Activated CD8-positive, alpha-beta T cell treated with anti-CD3 and anti-CD28 coated beads for 36 hours (primary cell): ENCODE data around the gene CD2. TPM values are rescaled to one million over a fixed set of nuclear protein-coding genes. Genes with fewer than 3 reads are reported as not detected.

Source experiments
- ATAC-seq: fragments of 200-7000 bp; cut with Tn5 transposase; one replicate; pipeline ENCODE4 v1.10.0; 2021; ENCODE audit warnings: mild to moderate bottlenecking, moderate library complexity
- CTCF ChIA-PET: fragments of 350-600 bp; sonication (Branson Sonifier 250); formaldehyde crosslinking; loops from one replicate; lab custom pipeline; 2021; ENCODE audit warnings: antibody characterized with exemption; lab: Charles Lee
- POLR2A ChIA-PET: fragments of 350-600 bp; sonication (Branson Sonifier 250); formaldehyde crosslinking; loops from one replicate; lab custom pipeline; 2021; ENCODE audit warnings: antibody characterized with exemption; lab: Charles Lee
- DNase-seq: peaks from one replicate; pipeline ENCODE4 v3.0.0-alpha.2; 2020
- H3K27ac Mint-ChIP-seq: one replicate; pipeline ENCODE4 v1.8.0; 2021; ENCODE audit warnings: mild to moderate bottlenecking, mixed read lengths
- H3K27me3 Mint-ChIP-seq: one replicate; pipeline ENCODE4 v1.8.0; 2021; ENCODE audit warnings: mixed read lengths
- H3K36me3 Mint-ChIP-seq: one replicate; pipeline ENCODE4 v1.8.0; 2021; ENCODE audit warnings: low read depth, mixed read lengths
- H3K4me1 Mint-ChIP-seq: one replicate; pipeline ENCODE4 v1.8.0; 2021; ENCODE audit warnings: low read depth, mixed read lengths
- H3K4me3 Mint-ChIP-seq: one replicate; pipeline ENCODE4 v1.8.0; 2021; ENCODE audit warnings: mild to moderate bottlenecking, moderate library complexity, mixed read lengths
- H3K9me3 Mint-ChIP-seq: one replicate; pipeline ENCODE4 v1.8.0; 2021; ENCODE audit warnings: mixed read lengths
- intact Hi-C: fragments of 100-400 bp; cut with micrococcal nuclease; formaldehyde crosslinking; loops from one replicate; pipeline ENCODE4 v1.10.0; 2022
- total RNA-seq, 2 experiments: library from RNA; stranded (reverse); gene quantifications; one replicate each; pipeline ENCODE4 v1.2.3, GENCODE V29; 2021
- TF ChIP-seq, protein P1 (sequence below): fragments of 200-600 bp; IDR thresholded peaks from one replicate; pipeline ENCODE4 v1.8.0; 2022; ENCODE audit warnings: antibody characterized with exemption, mild to moderate bottlenecking

Gene CD2
- total RNA-seq, 2 experiments from 2014 or later: 217 to 220 TPM

DNA sequence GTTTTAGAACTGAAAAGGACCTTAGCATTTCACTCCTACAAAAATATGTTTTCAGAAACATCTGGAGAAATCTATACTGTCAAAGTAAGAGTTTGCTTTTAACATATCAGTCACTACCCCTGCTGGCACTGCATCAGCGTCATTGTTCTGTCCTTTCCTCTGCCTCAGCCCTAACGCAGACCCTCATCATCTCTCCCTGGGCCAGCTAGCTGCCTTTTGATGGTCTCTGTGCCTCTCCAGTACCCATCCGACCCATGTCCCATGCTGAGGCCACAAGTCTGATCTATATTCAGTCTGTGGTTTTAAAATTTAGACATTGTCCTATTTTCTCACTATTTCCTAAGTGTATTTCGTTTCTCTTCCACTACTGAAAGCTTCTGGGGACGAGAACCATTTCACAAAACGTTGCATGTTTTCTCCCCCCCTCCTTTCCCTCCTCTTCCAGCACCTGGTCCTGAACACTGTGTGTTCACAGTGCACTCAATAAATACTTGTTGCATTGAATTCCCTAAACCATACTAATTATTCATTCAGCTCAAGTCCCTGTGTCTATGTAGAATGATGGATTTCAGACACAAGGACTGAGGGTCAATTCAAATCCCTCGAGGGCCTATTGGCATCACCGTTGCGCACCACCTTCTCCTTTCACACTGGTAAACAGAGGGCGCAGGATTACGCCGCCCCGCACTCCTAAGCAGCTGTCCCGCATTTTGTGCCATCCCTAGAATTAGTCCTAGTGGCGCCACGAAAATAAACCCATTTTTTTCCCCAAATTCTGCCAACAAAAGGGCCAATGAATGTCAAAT lies 53.4 kb downstream of the CD2 start:
- Mint-ChIP-seq H3K27ac (peak overlapping the region; percentile 91), H3K9me3 (peaks cover 15% of the 10 kb centered on the region), H3K36me3 (peaks cover 47% of the 10 kb centered on the region), H3K4me1 (peaks cover 80% of the 10 kb centered on the region), H3K4me3 (peak overlapping the region; percentile 94), H3K27me3 (no peaks in the 10 kb centered on the region)
- DNase-seq (no peak), ATAC-seq (peak; percentile 11)
- TF ChIP-seq, protein P1, sequence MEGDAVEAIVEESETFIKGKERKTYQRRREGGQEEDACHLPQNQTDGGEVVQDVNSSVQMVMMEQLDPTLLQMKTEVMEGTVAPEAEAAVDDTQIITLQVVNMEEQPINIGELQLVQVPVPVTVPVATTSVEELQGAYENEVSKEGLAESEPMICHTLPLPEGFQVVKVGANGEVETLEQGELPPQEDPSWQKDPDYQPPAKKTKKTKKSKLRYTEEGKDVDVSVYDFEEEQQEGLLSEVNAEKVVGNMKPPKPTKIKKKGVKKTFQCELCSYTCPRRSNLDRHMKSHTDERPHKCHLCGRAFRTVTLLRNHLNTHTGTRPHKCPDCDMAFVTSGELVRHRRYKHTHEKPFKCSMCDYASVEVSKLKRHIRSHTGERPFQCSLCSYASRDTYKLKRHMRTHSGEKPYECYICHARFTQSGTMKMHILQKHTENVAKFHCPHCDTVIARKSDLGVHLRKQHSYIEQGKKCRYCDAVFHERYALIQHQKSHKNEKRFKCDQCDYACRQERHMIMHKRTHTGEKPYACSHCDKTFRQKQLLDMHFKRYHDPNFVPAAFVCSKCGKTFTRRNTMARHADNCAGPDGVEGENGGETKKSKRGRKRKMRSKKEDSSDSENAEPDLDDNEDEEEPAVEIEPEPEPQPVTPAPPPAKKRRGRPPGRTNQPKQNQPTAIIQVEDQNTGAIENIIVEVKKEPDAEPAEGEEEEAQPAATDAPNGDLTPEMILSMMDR: no peak
- intact Hi-C loops: loop anchor here (2.0 kb wide), 1 partner anchor 43 kb away; no protein-coding TSS in a partner anchor
- ChIA-PET CTCF (interaction anchor here (0.8 to 7.2 kb wide), 5 partner anchors 10 to 273 kb away, joined by 3 to 109 read pairs (median 5); no protein-coding TSS in a partner anchor), POLR2A (interaction anchor here (0.8 to 11.9 kb wide), 8 partner anchors 8 to 196 kb away, joined by 3 to 520 read pairs (median 11); partner anchors contain the start of gene CD2)

DNA sequence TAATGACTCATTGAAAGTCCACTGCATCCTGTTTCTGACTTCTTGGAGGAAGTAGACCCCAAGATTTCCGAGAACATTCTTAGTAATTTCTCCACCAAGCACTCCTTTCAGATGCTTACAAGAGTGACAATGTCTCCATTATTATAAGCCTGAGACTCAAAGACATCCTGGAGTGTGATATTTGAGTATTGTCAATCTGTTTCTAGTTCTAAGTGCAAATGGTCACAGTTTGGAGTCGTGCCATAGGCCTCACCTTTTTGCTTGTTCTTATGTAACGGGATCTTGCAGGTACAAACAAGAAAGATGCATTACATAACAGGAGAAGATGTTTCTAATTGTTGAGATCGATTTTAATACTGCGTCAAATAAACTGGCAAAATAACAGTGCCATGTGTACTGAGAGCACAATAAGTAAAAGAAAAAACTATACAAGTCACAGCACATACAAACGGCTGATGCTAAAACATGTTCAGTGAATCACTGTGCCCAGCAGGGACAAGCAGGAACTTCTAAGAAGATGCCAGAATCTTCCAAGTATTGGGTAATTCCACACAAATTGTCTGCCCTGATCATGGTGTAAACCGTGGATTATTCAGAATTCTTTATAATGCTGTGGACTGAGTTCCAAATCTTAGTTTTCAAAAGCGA lies 54.1 kb downstream of the CD2 start:
- Mint-ChIP-seq H3K4me1 (peaks cover 78% of the 10 kb centered on the region), H3K27me3 (no peaks in the 10 kb centered on the region), H3K4me3 (peak overlapping the region; percentile 94), H3K36me3 (peaks cover 48% of the 10 kb centered on the region), H3K27ac (peak overlapping the region; percentile 91), H3K9me3 (peaks cover 21% of the 10 kb centered on the region)
- intact Hi-C loops: no loop called here
- POLR2A ChIA-PET: interaction anchor here (0.8 to 11.9 kb wide), 6 partner anchors 19 to 195 kb away, joined by 3 to 520 read pairs (median 14); partner anchors contain the start of gene CD2
- DNase-seq (no peak), ATAC-seq (peak; percentile 25)
- TF ChIP-seq, protein P1: no peak
- CTCF ChIA-PET: interaction anchor here (0.8 to 7.2 kb wide), 4 partner anchors 9 to 274 kb away, joined by 3 to 109 read pairs (median 8); no protein-coding TSS in a partner anchor

DNA sequence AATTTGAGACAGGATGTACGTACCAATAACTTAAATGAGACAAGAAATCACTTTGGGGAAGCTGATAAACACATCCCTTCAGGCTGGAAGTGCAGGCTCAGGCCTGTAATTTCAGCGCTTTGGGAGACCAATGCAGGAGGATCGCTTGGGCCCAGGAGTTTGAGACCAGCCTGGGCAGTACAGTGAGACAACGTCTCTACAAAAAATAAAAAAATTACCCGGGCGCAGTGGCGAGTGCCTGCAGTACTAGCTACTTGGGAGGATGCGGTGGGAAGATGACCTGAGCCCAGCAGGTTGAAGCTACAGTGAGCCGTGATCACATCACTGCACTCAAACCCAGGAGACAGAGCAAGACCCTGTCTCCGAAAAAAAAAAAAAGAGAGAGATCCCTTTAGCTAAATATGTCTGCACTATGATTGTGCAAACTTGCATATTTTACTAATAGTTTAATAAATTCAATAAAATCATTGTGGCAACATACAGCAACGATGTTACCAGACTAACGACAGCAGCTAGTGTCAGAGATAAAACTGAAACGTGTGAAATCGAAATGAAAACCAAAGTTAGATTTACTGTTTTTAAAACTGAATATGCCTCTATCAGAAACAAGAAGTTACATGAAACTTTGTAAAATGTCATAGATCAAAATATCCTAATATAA lies 54.7 kb downstream of the CD2 start:
- Mint-ChIP-seq H3K9me3 (peaks cover 25% of the 10 kb centered on the region), H3K4me3 (peak overlapping the region; percentile 94), H3K36me3 (peaks cover 49% of the 10 kb centered on the region), H3K27me3 (no peaks in the 10 kb centered on the region), H3K4me1 (peaks cover 81% of the 10 kb centered on the region), H3K27ac (peak overlapping the region; percentile 91)
- TF ChIP-seq, protein P1: no peak
- POLR2A ChIA-PET: interaction anchor here (0.8 to 11.9 kb wide), 3 partner anchors 43 to 71 kb away, joined by 4 to 520 read pairs (median 174); partner anchors contain the start of gene CD2
- CTCF ChIA-PET: interaction anchor here (1.1 to 7.2 kb wide), 4 partner anchors 9 to 71 kb away, joined by 3 to 109 read pairs (median 8); no protein-coding TSS in a partner anchor
- intact Hi-C loops: no loop called here
- ATAC-seq (no peak), DNase-seq (no peak)

DNA sequence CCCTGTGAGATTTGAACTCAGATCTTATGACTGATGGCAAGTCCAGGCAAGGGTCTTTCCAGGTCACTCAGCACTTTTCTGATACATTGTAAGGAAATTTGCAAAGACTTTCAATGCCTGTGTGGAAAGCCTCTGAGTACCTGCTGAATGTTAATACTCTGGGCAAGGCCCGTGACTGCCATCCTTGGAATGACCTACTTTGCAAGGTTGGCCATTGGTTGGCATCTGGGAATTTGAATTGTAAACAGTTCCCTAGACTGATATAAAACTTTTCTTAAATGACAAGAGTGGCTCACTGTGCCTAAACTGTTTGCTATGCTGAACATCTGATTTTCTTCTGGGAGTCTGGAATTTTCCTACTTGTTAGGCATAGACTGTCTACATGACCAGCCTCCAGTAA lies 57.1 kb downstream of the CD2 start:
- ChIA-PET CTCF (interaction anchor here (1.3 kb wide), 1 partner anchor 74 kb away, joined by 6 read pairs; no protein-coding TSS in a partner anchor), POLR2A (interaction anchor here (1.3 to 11.9 kb wide), 3 partner anchors 10 to 73 kb away, joined by 4 to 520 read pairs (median 4); no protein-coding TSS in a partner anchor)
- Mint-ChIP-seq H3K27me3 (no peaks in the 10 kb centered on the region), H3K4me3 (no peak overlapping the region), H3K36me3 (peaks cover 40% of the 10 kb centered on the region), H3K9me3 (peaks cover 28% of the 10 kb centered on the region), H3K4me1 (peaks cover 87% of the 10 kb centered on the region), H3K27ac (peak overlapping the region; percentile 83)
- intact Hi-C loops: no loop called here
- no peak for ATAC-seq
- TF ChIP-seq, protein P1: no peak
- DNase-seq: no peak
